ENCODE data around the gene NXNL1.

DNA sequence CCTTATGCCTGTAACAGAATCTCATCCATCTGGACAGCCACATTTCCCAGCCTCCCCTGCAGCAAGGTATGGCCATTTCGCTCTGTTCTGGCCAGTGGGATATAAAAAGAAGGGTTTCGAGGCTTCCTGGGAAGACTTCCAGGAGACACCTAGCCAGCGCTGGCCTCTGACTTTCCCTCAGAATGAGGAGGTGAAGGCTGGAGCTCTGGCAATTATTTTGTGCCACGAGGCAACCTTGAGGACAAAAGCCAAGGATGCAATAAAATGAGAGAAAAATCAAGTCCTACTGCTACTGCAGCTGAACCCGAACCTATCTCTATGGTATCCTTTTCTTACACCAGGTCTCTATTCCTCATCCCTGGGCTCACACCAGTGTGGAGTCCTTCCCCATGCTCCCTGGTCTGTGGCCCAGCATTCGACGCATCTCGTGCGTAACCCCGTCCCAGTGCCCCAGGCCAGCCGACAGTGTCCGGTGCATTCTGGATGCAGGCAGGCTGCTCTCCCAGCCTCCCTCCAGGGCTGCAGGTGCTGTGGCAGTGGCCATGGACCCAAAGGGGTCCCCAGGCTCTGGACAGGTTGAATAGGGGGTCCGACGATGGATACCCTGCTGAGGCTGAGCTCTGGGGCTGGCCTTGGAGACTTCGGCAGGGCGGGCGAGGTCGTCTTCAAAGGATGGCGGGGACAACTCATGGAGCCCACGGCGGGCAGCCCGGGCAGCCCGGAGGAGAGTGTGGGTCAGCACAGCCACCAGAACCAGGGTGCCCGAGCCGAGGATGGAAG is 24.4 kb downstream of the NXNL1 start:
- TF ChIP-seq CTCF (tag by site-specific recombination; IDR thresholded peaks at IDR 0.05): no peak
- no peak for TF ChIP-seq REST (tag by site-specific recombination; IDR thresholded peaks at IDR 0.05)
- no peak for TF ChIP-seq ZNF626 (tag by site-specific recombination; IDR thresholded peaks at IDR 0.05)
- no peak for TF ChIP-seq SP2 (tag by site-specific recombination; IDR thresholded peaks at IDR 0.05)
- TF ChIP-seq ZNF175 (tag by site-specific recombination; IDR thresholded peaks at IDR 0.05): no peak
- no peak for TF ChIP-seq ZNF121 (tag by site-specific recombination; IDR thresholded peaks at IDR 0.05)
- no peak for TF ChIP-seq ZNF274 (IDR thresholded peaks at IDR 0.05; ENCODE audit: low read length)
- no peak for TF ChIP-seq ZNF274 (tag by site-specific recombination; IDR thresholded peaks at IDR 0.05; ENCODE audit: borderline replicate concordance)
- TF ChIP-seq PRDM6 (tag by site-specific recombination; IDR thresholded peaks at IDR 0.05): no peak
- TF ChIP-seq, protein P1, sequence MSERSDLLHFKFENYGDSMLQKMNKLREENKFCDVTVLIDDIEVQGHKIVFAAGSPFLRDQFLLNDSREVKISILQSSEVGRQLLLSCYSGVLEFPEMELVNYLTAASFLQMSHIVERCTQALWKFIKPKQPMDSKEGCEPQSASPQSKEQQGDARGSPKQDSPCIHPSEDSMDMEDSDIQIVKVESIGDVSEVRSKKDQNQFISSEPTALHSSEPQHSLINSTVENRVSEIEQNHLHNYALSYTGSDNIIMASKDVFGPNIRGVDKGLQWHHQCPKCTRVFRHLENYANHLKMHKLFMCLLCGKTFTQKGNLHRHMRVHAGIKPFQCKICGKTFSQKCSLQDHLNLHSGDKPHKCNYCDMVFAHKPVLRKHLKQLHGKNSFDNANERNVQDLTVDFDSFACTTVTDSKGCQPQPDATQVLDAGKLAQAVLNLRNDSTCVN (tag by site-specific recombination; optimal IDR thresholded peaks at IDR 0.05): no peak
- no peak for TF ChIP-seq ZNF366 (tag by site-specific recombination; conservative IDR thresholded peaks at IDR 0.05)
- TF ChIP-seq, protein P2, sequence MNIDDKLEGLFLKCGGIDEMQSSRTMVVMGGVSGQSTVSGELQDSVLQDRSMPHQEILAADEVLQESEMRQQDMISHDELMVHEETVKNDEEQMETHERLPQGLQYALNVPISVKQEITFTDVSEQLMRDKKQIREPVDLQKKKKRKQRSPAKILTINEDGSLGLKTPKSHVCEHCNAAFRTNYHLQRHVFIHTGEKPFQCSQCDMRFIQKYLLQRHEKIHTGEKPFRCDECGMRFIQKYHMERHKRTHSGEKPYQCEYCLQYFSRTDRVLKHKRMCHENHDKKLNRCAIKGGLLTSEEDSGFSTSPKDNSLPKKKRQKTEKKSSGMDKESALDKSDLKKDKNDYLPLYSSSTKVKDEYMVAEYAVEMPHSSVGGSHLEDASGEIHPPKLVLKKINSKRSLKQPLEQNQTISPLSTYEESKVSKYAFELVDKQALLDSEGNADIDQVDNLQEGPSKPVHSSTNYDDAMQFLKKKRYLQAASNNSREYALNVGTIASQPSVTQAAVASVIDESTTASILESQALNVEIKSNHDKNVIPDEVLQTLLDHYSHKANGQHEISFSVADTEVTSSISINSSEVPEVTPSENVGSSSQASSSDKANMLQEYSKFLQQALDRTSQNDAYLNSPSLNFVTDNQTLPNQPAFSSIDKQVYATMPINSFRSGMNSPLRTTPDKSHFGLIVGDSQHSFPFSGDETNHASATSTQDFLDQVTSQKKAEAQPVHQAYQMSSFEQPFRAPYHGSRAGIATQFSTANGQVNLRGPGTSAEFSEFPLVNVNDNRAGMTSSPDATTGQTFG (tag by site-specific recombination; IDR thresholded peaks at IDR 0.05; ENCODE audit: borderline replicate concordance): no peak
- no peak for TF ChIP-seq TCF7L2 (IDR thresholded peaks at IDR 0.05; ENCODE audit: borderline replicate concordance, low read depth, low read length)
- TF ChIP-seq ZNF473 (tag by site-specific recombination; IDR thresholded peaks at IDR 0.05): no peak
- no peak for TF ChIP-seq ZNF398 (tag by site-specific recombination; IDR thresholded peaks at IDR 0.05)

All from HEK293 (cell line).